Measurements from ENCODE around the gene C1QTNF2.

The C1QTNF2 gene

DNA sequence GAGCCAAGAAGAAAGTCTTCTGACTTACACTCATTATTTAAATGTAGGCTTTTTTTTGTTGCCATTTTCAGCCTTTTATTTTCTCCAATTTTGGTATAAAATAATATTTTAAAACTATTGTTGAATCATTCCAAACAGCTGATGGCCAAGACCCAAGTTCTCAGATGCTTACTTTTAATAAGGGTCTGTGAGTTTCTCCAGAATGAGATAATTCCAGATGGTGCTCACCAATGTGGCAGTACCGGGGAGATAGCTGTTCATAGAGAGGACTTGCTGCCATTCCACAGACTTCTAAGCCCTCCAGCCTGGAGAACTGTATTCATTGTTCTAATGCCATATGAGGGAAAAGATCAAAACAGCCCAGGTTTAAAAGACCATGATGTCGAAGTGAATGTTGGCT lies 5.3 kb upstream of the C1QTNF2 start:
- DNase-seq (ENCODE audit: low read depth): no peak
- TF ChIP-seq, protein P1, sequence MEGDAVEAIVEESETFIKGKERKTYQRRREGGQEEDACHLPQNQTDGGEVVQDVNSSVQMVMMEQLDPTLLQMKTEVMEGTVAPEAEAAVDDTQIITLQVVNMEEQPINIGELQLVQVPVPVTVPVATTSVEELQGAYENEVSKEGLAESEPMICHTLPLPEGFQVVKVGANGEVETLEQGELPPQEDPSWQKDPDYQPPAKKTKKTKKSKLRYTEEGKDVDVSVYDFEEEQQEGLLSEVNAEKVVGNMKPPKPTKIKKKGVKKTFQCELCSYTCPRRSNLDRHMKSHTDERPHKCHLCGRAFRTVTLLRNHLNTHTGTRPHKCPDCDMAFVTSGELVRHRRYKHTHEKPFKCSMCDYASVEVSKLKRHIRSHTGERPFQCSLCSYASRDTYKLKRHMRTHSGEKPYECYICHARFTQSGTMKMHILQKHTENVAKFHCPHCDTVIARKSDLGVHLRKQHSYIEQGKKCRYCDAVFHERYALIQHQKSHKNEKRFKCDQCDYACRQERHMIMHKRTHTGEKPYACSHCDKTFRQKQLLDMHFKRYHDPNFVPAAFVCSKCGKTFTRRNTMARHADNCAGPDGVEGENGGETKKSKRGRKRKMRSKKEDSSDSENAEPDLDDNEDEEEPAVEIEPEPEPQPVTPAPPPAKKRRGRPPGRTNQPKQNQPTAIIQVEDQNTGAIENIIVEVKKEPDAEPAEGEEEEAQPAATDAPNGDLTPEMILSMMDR (IDR thresholded peaks at IDR 0.05; ENCODE audit: low read length, missing control alignments): no peak
- no peak overlapping the region for H3K4me3 ChIP-seq (replicated peaks; ENCODE audit: low read depth, low read length)

DNA sequence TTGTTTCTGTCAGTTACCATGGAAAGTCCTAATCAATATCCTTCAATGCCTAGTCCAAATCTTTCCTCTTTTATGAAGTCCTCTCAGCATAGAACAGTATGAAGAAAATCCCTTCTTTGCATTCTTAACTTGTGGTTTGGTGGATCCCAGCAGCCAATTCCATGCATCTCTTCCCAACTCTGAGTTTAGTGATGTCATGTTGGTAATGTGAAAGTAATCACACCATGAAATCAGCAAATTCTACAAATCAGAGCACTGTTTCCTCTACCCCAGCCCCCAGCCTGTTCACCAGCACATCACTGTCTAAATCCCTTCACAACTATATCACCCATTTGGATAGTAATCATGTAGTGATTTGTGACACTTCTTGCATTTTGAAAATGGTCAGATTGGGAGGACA lies 4.7 kb upstream of the C1QTNF2 start:
- TF ChIP-seq, protein P1 (IDR thresholded peaks at IDR 0.05; ENCODE audit: low read length, missing control alignments): no peak
- no peak overlapping the region for H3K4me3 ChIP-seq (replicated peaks; ENCODE audit: low read depth, low read length)
- DNase-seq (ENCODE audit: low read depth): no peak

DNA sequence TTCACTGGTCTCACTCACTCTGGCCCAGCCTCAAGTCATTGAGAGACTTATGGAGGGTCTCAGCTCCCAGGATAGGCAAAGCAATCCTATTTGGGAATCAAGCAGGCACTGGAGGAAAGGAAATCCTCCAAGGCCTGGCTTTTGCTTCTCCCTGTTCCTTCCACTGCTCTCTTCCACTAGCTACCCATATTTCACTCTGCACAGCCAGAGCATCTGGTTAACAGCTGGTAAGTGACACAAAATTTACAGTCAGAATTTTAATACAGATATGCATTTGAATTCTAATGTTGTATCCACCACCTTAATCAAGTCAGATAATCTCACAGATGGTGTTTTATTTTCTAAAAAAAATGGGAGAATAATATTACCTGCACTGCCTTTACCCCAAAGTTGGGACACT lies 868 bp upstream of the C1QTNF2 start:
- no peak overlapping the region for H3K4me3 ChIP-seq (replicated peaks; ENCODE audit: low read depth, low read length)
- TF ChIP-seq, protein P1 (IDR thresholded peaks at IDR 0.05; ENCODE audit: low read length, missing control alignments): no peak
- no peak for DNase-seq (ENCODE audit: low read depth)

DNA sequence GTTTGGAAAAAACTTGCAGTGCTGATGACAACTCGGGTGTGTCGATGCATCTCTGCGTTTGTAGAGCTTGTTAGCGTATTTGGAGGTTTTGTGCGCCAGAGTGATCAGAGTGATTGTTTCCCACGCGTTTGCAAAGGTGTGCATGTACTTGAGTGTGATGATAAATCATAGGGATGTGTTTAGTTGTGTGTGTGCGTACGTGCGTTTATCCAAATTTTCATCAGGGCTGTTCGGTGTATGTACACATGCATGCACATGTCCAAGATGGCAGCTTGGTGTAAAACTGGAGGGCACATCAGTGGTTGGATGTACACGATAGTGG lies 248 bp upstream of the C1QTNF2 start:
- TF ChIP-seq, protein P1 (IDR thresholded peaks at IDR 0.05; ENCODE audit: low read length, missing control alignments): no peak
- DNase-seq (ENCODE audit: low read depth): no peak
- H3K4me3 ChIP-seq (replicated peaks; ENCODE audit: low read depth, low read length): peak overlapping the region; percentile 53

DNA sequence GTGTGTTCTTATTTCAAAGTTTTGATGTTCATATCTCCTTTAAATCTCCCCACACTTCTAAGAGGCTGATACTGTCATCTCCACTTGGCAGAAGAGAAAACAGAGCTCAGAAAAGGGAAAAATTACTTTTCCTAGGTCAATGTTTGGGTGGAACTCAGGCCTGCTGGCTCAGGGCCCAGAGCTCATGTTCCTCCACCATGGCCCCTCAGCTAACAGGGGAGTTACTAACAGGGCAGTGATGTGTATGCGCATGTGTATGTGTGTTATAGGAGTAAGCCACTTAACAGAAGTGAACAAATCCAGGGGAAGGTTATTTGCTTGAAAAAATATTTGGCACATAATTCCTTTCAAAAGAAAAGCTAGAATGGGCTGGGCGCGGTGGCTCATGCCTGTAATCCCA lies 2.5 kb downstream of the C1QTNF2 start:
- no peak for DNase-seq (ENCODE audit: low read depth)
- H3K4me3 ChIP-seq (replicated peaks; ENCODE audit: low read depth, low read length): no peak overlapping the region
- TF ChIP-seq, protein P1 (IDR thresholded peaks at IDR 0.05; ENCODE audit: low read length, missing control alignments): no peak

DNA sequence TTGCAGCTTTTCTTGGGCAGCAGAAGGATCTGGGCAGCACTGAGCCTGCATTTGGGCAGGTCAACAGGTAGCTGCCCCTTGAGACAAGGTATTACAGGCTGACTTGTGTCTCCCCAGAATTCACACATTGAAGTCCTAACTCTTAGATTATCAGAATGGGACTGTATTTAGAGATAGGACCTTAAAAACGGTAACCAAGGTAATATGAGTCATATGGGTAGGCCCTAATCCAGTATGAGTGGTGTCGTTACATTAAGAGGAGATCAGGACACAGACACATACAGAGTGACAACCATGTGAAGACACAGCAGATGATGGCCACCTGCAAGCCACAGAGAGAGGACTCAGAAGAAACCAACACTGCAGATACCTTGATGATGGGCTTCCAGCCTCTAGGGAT lies 3.2 kb downstream of the C1QTNF2 start:
- no peak for DNase-seq (ENCODE audit: low read depth)
- no peak overlapping the region for H3K4me3 ChIP-seq (replicated peaks; ENCODE audit: low read depth, low read length)
- TF ChIP-seq, protein P1 (IDR thresholded peaks at IDR 0.05; ENCODE audit: low read length, missing control alignments): no peak

DNA sequence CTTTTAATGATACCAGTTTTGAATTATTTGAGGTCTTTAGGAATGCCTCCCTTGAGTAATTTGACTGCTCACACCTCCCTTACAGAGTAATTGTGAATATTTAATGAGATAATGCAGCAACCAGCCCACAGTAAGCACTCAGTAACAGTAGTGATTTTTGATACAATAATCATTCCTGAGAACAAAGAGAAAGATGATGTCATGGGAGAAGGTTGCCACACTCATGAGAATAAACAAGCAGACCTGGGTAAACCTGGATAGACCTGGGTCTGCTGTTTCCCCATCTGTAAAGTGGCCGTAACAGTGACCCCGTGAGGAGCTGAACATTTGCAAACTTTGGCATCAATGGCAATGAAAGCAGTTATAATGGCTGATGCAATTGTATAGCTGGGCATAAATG lies 4.2 kb downstream of the C1QTNF2 start:
- no peak overlapping the region for H3K4me3 ChIP-seq (replicated peaks; ENCODE audit: low read depth, low read length)
- no peak for DNase-seq (ENCODE audit: low read depth)
- TF ChIP-seq, protein P1 (IDR thresholded peaks at IDR 0.05; ENCODE audit: low read length, missing control alignments): no peak
